Endodermal cell (in vitro differentiated cells): ENCODE measurements around the gene ALPL. TPM values are rescaled to one million over a fixed set of nuclear protein-coding genes. Genes with fewer than 3 reads are reported as not detected.

ENCODE experiments used
- DNase-seq: peaks from one replicate; pipeline ENCODE4 v3.0.0-alpha.2; 2017
- H3K27ac ChIP-seq: 2 replicates; pipeline ENCODE4 v1.5.1; 2013; ENCODE audit warnings: mild to moderate bottlenecking, low read depth, low read length, moderate library complexity
- H3K27me3 ChIP-seq: 2 replicates; pipeline ENCODE4 v1.6.1; 2013; ENCODE audit warnings: mild to moderate bottlenecking, low read length, moderate library complexity; ENCODE audit not compliant: insufficient read depth, control insufficient read depth, poor library complexity, severe bottlenecking
- H3K36me3 ChIP-seq: 2 replicates; pipeline ENCODE4 v1.7.0; 2013; ENCODE audit warnings: mild to moderate bottlenecking, low read length, moderate library complexity; ENCODE audit not compliant: control insufficient read depth, insufficient read depth
- H3K4me1 ChIP-seq: one replicate; pipeline ENCODE4 v1.7.0; 2013; ENCODE audit warnings: low read length; ENCODE audit not compliant: control insufficient read depth, insufficient read depth
- H3K4me3 ChIP-seq: 2 replicates; pipeline ENCODE4 v1.5.1; 2013; ENCODE audit warnings: mild to moderate bottlenecking, low read length, moderate library complexity
- H3K9ac ChIP-seq: 2 replicates; pipeline ENCODE4 v1.6.1; 2013; ENCODE audit warnings: mild to moderate bottlenecking, low read length, moderate library complexity; ENCODE audit not compliant: poor library complexity, severe bottlenecking; ENCODE audit errors: extremely low read depth
- H3K9me3 ChIP-seq: 2 replicates; pipeline ENCODE4 v1.6.1; 2013; ENCODE audit warnings: mild to moderate bottlenecking, low read length, moderate library complexity; ENCODE audit not compliant: control insufficient read depth
- H3K27ac Mint-ChIP-seq: 2 replicates; pipeline ENCODE4 v1.8.0; 2020; ENCODE audit warnings: mixed read lengths
- H3K27me3 Mint-ChIP-seq: 2 replicates; pipeline ENCODE4 v1.8.0; 2021; ENCODE audit warnings: mild to moderate bottlenecking, mixed read lengths; ENCODE audit not compliant: insufficient read depth
- H3K36me3 Mint-ChIP-seq: 2 replicates; pipeline ENCODE4 v1.8.0; 2020; ENCODE audit warnings: low read depth, mixed read lengths
- H3K4me1 Mint-ChIP-seq: 2 replicates; pipeline ENCODE4 v1.8.0; 2020; ENCODE audit warnings: mixed read lengths
- H3K4me3 Mint-ChIP-seq: 2 replicates; pipeline ENCODE4 v1.8.0; 2020; ENCODE audit warnings: mild to moderate bottlenecking, moderate library complexity, mixed read lengths
- H3K9me3 Mint-ChIP-seq: 2 replicates; pipeline ENCODE4 v1.8.0; 2020; ENCODE audit warnings: mild to moderate bottlenecking, mixed read lengths
- WGBS, 2 experiments: methylation state at CpG; one replicate each; pipeline versions ENCODE4 v1.1.5 to v1.1.7; 2013; ENCODE audit warnings: missing lambda C conversion rate in 2 of 2, mixed read lengths in 1 of 2; ENCODE audit not compliant: insufficient coverage in 1 of 2, insufficient read length in 1 of 2; 5-methylcytosine and 5-hydroxymethylcytosine counted together
- total RNA-seq, 2 donors: library from RNA; stranded (reverse); fragmentation: NEBNext Ultra II Directional in 1 of 2; extraction: Animal tissue kit (Norgen Biotek cat#: 25700) in 1 of 2; gene quantifications; 2 replicates in 1 of 2; 3 replicates in 1 of 2; pipeline ENCODE4 v1.2.1, GENCODE V29; 2021
- TF ChIP-seq, protein P1 (sequence below): fragments of 200-600 bp; sonication (generic); conservative IDR thresholded peaks from 2 replicates; pipeline ENCODE4 v1.5.0; 2021; ENCODE audit warnings: antibody characterized with exemption, mild to moderate bottlenecking

ALPL gene
- total RNA-seq, 2 donors from 2014 or later = 94.8 to 117 TPM

- Mint-ChIP-seq H3K27me3 (peaks cover 11% of the 10 kb centered on the region), H3K27ac (no peak overlapping the region)
Observed at GRCh38 chr1:21618059-21618458, 108.8 kb downstream of the ALPL start.

DNA sequence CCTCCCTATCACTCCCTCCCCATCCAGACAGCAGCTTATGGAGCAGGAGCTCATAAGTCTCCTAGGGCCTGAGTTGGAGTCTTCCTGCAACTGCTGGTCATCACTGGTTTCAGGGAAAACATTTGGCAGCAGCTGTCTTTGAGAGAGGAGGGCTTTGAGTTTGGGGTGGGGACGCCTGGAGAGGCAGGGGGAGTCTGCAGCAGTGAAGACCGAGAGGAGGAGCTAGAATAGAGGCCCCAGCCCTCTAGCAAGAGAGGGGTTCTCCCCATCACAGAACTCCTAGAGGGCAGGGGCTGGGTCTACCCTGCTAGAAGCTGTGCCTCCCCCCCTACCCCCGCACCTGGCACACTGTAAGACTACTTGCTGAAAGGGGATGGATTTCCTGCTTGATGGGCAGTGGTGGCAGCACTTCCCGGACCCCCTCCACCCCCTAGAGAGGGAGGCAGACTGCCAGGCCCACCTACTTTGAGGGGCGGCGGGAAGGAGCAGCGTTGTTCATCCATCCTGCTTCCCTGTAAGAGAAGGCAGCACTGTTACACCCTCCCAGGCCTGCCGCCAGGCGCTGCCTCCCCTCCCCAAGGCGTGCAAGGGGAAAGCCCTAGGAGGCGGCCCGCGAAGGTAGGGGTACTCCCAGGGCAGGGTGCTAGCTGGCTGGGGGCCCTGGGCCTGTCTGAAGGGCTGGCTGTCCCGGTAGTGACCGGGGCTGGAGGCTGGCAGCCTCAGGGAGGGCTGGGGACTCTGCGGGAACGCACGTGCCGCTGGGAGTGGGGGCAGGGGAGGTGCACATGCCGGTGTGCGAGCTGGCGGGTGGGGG, 109.5 kb downstream of the ALPL start:
- H3K4me1 Mint-ChIP-seq = peaks cover 15% of the 10 kb centered on the region
- H3K36me3 ChIP-seq = no peaks in the 10 kb centered on the region
- peak; percentile 72 for DNase-seq
- no peak overlapping the region for H3K27ac Mint-ChIP-seq
- no peaks in the 10 kb centered on the region for H3K36me3 Mint-ChIP-seq
- TF ChIP-seq, protein P1, sequence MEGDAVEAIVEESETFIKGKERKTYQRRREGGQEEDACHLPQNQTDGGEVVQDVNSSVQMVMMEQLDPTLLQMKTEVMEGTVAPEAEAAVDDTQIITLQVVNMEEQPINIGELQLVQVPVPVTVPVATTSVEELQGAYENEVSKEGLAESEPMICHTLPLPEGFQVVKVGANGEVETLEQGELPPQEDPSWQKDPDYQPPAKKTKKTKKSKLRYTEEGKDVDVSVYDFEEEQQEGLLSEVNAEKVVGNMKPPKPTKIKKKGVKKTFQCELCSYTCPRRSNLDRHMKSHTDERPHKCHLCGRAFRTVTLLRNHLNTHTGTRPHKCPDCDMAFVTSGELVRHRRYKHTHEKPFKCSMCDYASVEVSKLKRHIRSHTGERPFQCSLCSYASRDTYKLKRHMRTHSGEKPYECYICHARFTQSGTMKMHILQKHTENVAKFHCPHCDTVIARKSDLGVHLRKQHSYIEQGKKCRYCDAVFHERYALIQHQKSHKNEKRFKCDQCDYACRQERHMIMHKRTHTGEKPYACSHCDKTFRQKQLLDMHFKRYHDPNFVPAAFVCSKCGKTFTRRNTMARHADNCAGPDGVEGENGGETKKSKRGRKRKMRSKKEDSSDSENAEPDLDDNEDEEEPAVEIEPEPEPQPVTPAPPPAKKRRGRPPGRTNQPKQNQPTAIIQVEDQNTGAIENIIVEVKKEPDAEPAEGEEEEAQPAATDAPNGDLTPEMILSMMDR = peak; percentile 19
- H3K9me3 ChIP-seq = no peaks in the 10 kb centered on the region
- H3K27me3 Mint-ChIP-seq = peaks cover 11% of the 10 kb centered on the region
- no peak overlapping the region for H3K27ac ChIP-seq
- peaks cover 14% of the 10 kb centered on the region for H3K4me1 ChIP-seq
- no peaks in the 10 kb centered on the region for H3K27me3 ChIP-seq
- H3K9ac ChIP-seq = no peak overlapping the region
- 29 to 47% methylated on average over 7 to 22 of the region's 22 CpGs for WGBS, 2 experiments
- no peak overlapping the region for H3K4me3 ChIP-seq
- no peaks in the 10 kb centered on the region for H3K9me3 Mint-ChIP-seq
- no peak overlapping the region for H3K4me3 Mint-ChIP-seq

More at GRCh38 chr1:21618059-21618458, 108.8 kb downstream of the ALPL start:
- Mint-ChIP-seq H3K4me1 (peaks cover 15% of the 10 kb centered on the region), H3K4me3 (no peak overlapping the region), H3K9me3 (no peaks in the 10 kb centered on the region), H3K36me3 (no peaks in the 10 kb centered on the region)
- no peak overlapping the region for H3K27ac ChIP-seq
- H3K4me3 ChIP-seq = no peak overlapping the region
- H3K27me3 ChIP-seq = no peaks in the 10 kb centered on the region
- no peaks in the 10 kb centered on the region for H3K9me3 ChIP-seq
- DNase-seq = no peak
- H3K9ac ChIP-seq = no peak overlapping the region
- TF ChIP-seq, protein P1 = no peak
- WGBS, 2 experiments = 89 to 94% methylated on average over 6 to 7 of the region's 7 CpGs
- peaks cover 14% of the 10 kb centered on the region for H3K4me1 ChIP-seq
- no peaks in the 10 kb centered on the region for H3K36me3 ChIP-seq

DNA sequence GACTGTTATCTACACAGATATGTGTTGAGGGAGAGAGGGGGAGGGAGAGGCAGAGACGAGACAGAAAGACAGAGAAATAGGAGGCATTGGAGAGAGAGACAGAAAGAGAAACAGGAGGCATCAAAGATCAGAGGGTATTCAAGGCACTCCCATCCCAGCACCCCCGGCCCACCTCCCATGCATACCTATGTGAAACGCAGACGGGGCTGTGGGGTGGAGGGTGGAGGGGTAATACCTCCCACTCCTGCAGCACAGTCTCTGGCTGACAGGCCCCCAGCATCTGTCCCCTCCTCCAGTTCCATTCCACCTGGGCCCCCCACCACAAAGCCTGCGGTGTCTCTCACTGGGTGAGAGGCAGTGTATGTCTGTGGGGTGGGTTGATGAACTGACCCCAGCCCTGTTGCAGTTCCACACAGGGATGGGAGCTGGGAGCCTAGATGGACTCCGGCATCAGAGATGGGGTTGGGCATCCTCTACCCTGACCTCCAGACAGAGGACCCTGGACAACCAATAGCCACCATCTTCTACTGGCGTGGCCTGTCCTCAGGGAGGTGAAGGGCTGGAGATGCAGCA, 110.2 kb downstream of the ALPL start:
- no peaks in the 10 kb centered on the region for H3K36me3 Mint-ChIP-seq
- H3K9me3 Mint-ChIP-seq = no peaks in the 10 kb centered on the region
- no peak overlapping the region for H3K9ac ChIP-seq
- TF ChIP-seq, protein P1 = no peak
- H3K9me3 ChIP-seq = no peaks in the 10 kb centered on the region
- no peak overlapping the region for H3K4me3 Mint-ChIP-seq
- H3K27ac Mint-ChIP-seq = no peak overlapping the region
- H3K27me3 ChIP-seq = no peaks in the 10 kb centered on the region
- WGBS, 2 experiments = 58 to 86% methylated on average over 2 to 6 of the region's 7 CpGs
- H3K4me1 ChIP-seq = peaks cover 14% of the 10 kb centered on the region
- H3K4me1 Mint-ChIP-seq = peaks cover 15% of the 10 kb centered on the region
- DNase-seq = no peak
- no peak overlapping the region for H3K4me3 ChIP-seq
- H3K27ac ChIP-seq = no peak overlapping the region
- no peaks in the 10 kb centered on the region for H3K36me3 ChIP-seq
- peaks cover 11% of the 10 kb centered on the region for H3K27me3 Mint-ChIP-seq
